WTC11 (cell line): ENCODE data around the gene GPC6. TPM values are rescaled to one million over a fixed set of nuclear protein-coding genes. Genes with fewer than 3 reads are reported as not detected.

Experiments
- ATAC-seq: fragments of 200-7000 bp; cut with Tn5 transposase; 2 replicates; pipeline ENCODE4 v1.10.0; 2021; ENCODE audit warnings: mild to moderate bottlenecking, moderate library complexity
- CTCF ChIA-PET: fragments of 300-600 bp; sonication (Branson Sonifier 250); formaldehyde crosslinking; loops from one replicate; lab custom pipeline; 2021; ENCODE audit warnings: antibody characterized with exemption; lab: Charles Lee
- POLR2A ChIA-PET: fragments of 350-600 bp; sonication (Branson Sonifier 250); formaldehyde crosslinking; loops from one replicate; lab custom pipeline; 2021; ENCODE audit warnings: antibody characterized with exemption; lab: Charles Lee
- DNase-seq: peaks from one replicate; pipeline ENCODE4 v3.0.0; 2021; ENCODE audit warnings: low spot score
- H3K27ac Mint-ChIP-seq: 2 replicates; pipeline ENCODE4 v1.8.0; 2021; ENCODE audit warnings: mixed read lengths
- H3K27me3 Mint-ChIP-seq: 2 replicates; pipeline ENCODE4 v1.8.0; 2021; ENCODE audit warnings: low read depth, mild to moderate bottlenecking, moderate library complexity, mixed read lengths
- H3K36me3 Mint-ChIP-seq: 2 replicates; pipeline ENCODE4 v1.8.0; 2021; ENCODE audit warnings: mixed read lengths
- H3K4me1 Mint-ChIP-seq: 2 replicates; pipeline ENCODE4 v1.8.0; 2022; ENCODE audit warnings: mixed read lengths
- H3K4me3 Mint-ChIP-seq: 2 replicates; pipeline ENCODE4 v1.8.0; 2021; ENCODE audit warnings: mild to moderate bottlenecking, moderate library complexity, mixed read lengths
- H3K9me3 Mint-ChIP-seq: 2 replicates; pipeline ENCODE4 v1.8.0; 2021; ENCODE audit warnings: mixed read lengths
- ATF1 ChIP-seq: sonication (generic); formaldehyde crosslinking; IDR thresholded peaks from 2 replicates; pipeline ENCODE4 v1.8.1; 2023; ENCODE audit warnings: mild to moderate bottlenecking, moderate library complexity, missing genetic modification reagents
- CBFB ChIP-seq: sonication (generic); formaldehyde crosslinking; IDR thresholded peaks from 2 replicates; pipeline ENCODE4 v1.8.1; 2022; ENCODE audit warnings: mild to moderate bottlenecking, low read depth, missing genetic modification reagents
- CREB1 ChIP-seq: sonication (generic); formaldehyde crosslinking; IDR thresholded peaks from 2 replicates; pipeline ENCODE4 v1.8.0; 2023; ENCODE audit warnings: mild to moderate bottlenecking, missing genetic modification reagents
- ELF4 ChIP-seq: sonication (generic); formaldehyde crosslinking; IDR thresholded peaks from 2 replicates; pipeline ENCODE4 v1.8.1; 2022; ENCODE audit warnings: low read depth, mild to moderate bottlenecking, moderate library complexity, missing genetic modification reagents
- FOXP1 ChIP-seq: sonication (generic); formaldehyde crosslinking; IDR thresholded peaks from 2 replicates; pipeline ENCODE4 v1.8.0; 2022; ENCODE audit warnings: missing genetic modification reagents, mild to moderate bottlenecking, moderate library complexity, borderline replicate concordance
- GTF2I ChIP-seq: fragments of 250-450 bp; sonication (Bioruptor Pico); conservative IDR thresholded peaks from 2 replicates; pipeline ENCODE4 v1.4.0; 2021; ENCODE audit warnings: mild to moderate bottlenecking
- IRF2 ChIP-seq: sonication (generic); formaldehyde crosslinking; IDR thresholded peaks from 2 replicates; pipeline ENCODE4 v1.8.0; 2022; ENCODE audit warnings: low read depth, missing genetic modification reagents, borderline replicate concordance
- NFYB ChIP-seq: sonication (generic); formaldehyde crosslinking; conservative IDR thresholded peaks from 2 replicates; pipeline ENCODE4 v1.8.0; 2022; ENCODE audit warnings: low read depth, missing genetic modification reagents
- NR3C1 ChIP-seq: sonication (generic); formaldehyde crosslinking; conservative IDR thresholded peaks from 2 replicates; pipeline ENCODE4 v1.8.1; 2023; ENCODE audit warnings: low read depth, mild to moderate bottlenecking, missing genetic modification reagents
- RORB ChIP-seq: fragments of 250-450 bp; sonication (Bioruptor Pico); IDR thresholded peaks from 2 replicates; pipeline ENCODE4 v1.9.0; 2021; ENCODE audit warnings: mild to moderate bottlenecking
- SMAD4 ChIP-seq: sonication (generic); formaldehyde crosslinking; IDR thresholded peaks from 2 replicates; pipeline ENCODE4 v1.8.0; 2022; ENCODE audit warnings: mild to moderate bottlenecking, missing genetic modification reagents
- ZBTB21 ChIP-seq: sonication (generic); formaldehyde crosslinking; IDR thresholded peaks from 2 replicates; pipeline ENCODE4 v1.8.1; 2023; ENCODE audit warnings: mild to moderate bottlenecking, missing genetic modification reagents, borderline replicate concordance
- total RNA-seq: library from RNA; stranded (reverse); gene quantifications from 3 replicates; pipeline ENCODE4 v1.2.3, GENCODE V29; 2021
- TF ChIP-seq, protein P1 (sequence below): fragments of 250-450 bp; sonication (Bioruptor Pico); IDR thresholded peaks from 2 replicates; pipeline ENCODE4 v1.9.0; 2021; ENCODE audit warnings: mild to moderate bottlenecking
- TF ChIP-seq, protein P2 (sequence below): sonication (generic); formaldehyde crosslinking; IDR thresholded peaks from 2 replicates; pipeline ENCODE4 v1.8.0; 2023; ENCODE audit warnings: missing genetic modification reagents
- TF ChIP-seq, protein P3 (sequence below): sonication (generic); formaldehyde crosslinking; IDR thresholded peaks from 2 replicates; pipeline ENCODE4 v1.8.0; 2023; ENCODE audit warnings: missing genetic modification reagents, mild to moderate bottlenecking, borderline replicate concordance
- TF ChIP-seq, protein P4 (sequence below): sonication (generic); formaldehyde crosslinking; IDR thresholded peaks from 2 replicates; pipeline ENCODE4 v1.8.0; 2022; ENCODE audit warnings: mild to moderate bottlenecking, missing genetic modification reagents
- TF ChIP-seq, protein P5 (sequence below): sonication (generic); formaldehyde crosslinking; IDR thresholded peaks from 2 replicates; pipeline ENCODE4 v1.8.1; 2022; ENCODE audit warnings: low read depth, mild to moderate bottlenecking, moderate library complexity, missing genetic modification reagents, borderline replicate concordance

The GPC6 gene
- total RNA-seq, 1 experiment from 2014 or later = 19.5 TPM

DNA sequence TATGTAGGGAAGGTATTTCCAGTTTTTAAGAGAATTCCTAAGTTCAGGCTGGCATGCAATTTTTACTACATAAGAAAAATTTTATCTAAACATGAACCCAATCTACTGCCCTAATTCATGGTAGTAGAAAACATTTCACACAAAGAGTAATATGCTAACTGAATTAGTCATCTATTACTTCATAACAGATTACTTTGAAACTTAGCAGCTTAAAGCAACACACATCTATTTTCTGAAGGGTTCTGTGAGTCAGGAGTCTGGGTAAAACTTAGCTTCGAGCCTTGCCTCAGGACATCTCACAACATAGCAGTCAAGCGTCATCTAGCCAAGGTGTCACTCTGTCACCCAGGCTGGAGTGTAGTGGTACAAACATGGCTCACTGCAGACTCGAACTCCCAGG lies 715.4 kb downstream of the GPC6 start (continued):
- no peak for TF ChIP-seq FOXP1
- TF ChIP-seq, all 79 proteins: peak for 0

DNA sequence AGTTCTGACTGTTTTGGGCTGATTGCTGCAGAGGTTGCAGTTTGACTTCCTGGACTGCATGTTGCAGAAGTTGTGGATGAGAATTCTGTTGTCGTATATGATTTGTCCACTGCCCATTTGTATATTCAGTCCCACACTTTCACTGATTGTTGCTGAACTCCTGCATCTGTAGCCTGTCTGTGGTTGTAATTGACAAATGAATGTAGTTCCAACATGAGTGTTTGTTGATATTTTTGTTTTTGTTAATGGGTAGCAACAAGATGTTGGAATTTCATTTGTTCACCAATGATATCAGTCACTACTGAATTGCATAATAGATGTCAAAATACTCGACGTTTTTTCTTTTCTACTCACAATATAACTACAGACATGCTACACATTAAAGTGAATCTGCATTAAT lies 719.0 kb downstream of the GPC6 start:
- no peak for ATAC-seq
- POLR2A ChIA-PET = no interaction called here
- Mint-ChIP-seq H3K27ac (no peak overlapping the region), H3K4me3 (no peak overlapping the region), H3K4me1 (peaks cover 11% of the 10 kb centered on the region), H3K9me3 (no peaks in the 10 kb centered on the region), H3K36me3 (no peaks in the 10 kb centered on the region), H3K27me3 (no peaks in the 10 kb centered on the region)
- CTCF ChIA-PET = no interaction called here
- no peak for DNase-seq
- TF ChIP-seq IRF2 (CRISPR knock-in tag) = no peak
- TF ChIP-seq, all 79 proteins: peak for 0

DNA sequence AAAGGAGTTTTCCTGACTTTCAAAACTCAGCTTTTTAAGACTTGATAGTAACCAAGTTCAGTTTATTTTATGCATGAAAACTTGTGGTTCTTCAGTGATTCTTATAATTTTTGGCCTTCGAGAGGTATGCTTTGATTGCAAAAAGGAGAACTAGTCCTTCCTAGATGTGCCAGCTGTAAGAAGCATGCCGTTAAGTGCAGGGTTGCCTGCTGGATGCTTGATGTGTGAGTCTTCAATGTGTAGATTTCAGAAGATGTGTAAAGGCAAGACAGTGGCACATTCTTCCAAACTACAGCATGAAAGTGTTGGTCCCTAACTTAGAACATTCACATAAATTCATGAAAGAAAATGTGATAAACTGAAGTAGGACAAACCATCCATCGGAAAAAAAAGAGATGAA lies 720.4 kb downstream of the GPC6 start:
- ChIA-PET CTCF (no interaction called here), POLR2A (interaction anchor here (0.5 kb wide), 1 partner anchor 20 kb away, joined by 5 read pairs; no protein-coding TSS in a partner anchor)
- H3K36me3 Mint-ChIP-seq = no peaks in the 10 kb centered on the region
- DNase-seq (no peak), ATAC-seq (no peak)
- H3K27ac Mint-ChIP-seq = no peak overlapping the region
- peaks cover 18% of the 10 kb centered on the region for H3K4me1 Mint-ChIP-seq
- no peaks in the 10 kb centered on the region for H3K27me3 Mint-ChIP-seq
- no peaks in the 10 kb centered on the region for H3K9me3 Mint-ChIP-seq
- TF ChIP-seq, protein P1, sequence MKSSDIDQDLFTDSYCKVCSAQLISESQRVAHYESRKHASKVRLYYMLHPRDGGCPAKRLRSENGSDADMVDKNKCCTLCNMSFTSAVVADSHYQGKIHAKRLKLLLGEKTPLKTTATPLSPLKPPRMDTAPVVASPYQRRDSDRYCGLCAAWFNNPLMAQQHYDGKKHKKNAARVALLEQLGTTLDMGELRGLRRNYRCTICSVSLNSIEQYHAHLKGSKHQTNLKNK = no peak
- H3K4me3 Mint-ChIP-seq = no peak overlapping the region

DNA sequence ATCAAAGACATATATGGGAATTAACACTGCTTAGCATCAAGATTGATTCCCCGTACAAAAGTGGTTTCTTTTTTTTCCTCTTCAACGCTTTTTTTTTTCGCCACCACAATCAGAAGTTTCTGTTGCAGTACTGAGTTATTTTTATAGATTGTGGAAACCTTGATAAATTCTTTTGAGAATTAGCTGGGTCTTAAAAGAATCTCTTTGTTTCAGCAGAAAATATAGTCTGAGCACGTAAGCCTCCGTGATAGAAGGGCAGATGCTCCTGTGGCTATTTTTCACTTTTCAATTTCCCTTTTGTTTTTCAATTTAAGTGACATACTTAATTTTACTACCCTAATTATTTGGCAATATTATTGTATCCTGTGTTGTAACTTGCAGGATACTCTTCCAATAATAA lies 721.0 kb downstream of the GPC6 start:
- DNase-seq = no peak
- Mint-ChIP-seq H3K27ac (no peak overlapping the region), H3K27me3 (no peaks in the 10 kb centered on the region), H3K4me3 (no peak overlapping the region), H3K36me3 (no peaks in the 10 kb centered on the region), H3K9me3 (no peaks in the 10 kb centered on the region)
- TF ChIP-seq CBFB (CRISPR knock-in tag) (no peak), GTF2I (CRISPR knock-in tag) (no peak), ATF1 (CRISPR knock-in tag) (no peak)
- TF ChIP-seq, protein P2, sequence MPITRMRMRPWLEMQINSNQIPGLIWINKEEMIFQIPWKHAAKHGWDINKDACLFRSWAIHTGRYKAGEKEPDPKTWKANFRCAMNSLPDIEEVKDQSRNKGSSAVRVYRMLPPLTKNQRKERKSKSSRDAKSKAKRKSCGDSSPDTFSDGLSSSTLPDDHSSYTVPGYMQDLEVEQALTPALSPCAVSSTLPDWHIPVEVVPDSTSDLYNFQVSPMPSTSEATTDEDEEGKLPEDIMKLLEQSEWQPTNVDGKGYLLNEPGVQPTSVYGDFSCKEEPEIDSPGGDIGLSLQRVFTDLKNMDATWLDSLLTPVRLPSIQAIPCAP (CRISPR knock-in tag) = no peak
- TF ChIP-seq, protein P3, sequence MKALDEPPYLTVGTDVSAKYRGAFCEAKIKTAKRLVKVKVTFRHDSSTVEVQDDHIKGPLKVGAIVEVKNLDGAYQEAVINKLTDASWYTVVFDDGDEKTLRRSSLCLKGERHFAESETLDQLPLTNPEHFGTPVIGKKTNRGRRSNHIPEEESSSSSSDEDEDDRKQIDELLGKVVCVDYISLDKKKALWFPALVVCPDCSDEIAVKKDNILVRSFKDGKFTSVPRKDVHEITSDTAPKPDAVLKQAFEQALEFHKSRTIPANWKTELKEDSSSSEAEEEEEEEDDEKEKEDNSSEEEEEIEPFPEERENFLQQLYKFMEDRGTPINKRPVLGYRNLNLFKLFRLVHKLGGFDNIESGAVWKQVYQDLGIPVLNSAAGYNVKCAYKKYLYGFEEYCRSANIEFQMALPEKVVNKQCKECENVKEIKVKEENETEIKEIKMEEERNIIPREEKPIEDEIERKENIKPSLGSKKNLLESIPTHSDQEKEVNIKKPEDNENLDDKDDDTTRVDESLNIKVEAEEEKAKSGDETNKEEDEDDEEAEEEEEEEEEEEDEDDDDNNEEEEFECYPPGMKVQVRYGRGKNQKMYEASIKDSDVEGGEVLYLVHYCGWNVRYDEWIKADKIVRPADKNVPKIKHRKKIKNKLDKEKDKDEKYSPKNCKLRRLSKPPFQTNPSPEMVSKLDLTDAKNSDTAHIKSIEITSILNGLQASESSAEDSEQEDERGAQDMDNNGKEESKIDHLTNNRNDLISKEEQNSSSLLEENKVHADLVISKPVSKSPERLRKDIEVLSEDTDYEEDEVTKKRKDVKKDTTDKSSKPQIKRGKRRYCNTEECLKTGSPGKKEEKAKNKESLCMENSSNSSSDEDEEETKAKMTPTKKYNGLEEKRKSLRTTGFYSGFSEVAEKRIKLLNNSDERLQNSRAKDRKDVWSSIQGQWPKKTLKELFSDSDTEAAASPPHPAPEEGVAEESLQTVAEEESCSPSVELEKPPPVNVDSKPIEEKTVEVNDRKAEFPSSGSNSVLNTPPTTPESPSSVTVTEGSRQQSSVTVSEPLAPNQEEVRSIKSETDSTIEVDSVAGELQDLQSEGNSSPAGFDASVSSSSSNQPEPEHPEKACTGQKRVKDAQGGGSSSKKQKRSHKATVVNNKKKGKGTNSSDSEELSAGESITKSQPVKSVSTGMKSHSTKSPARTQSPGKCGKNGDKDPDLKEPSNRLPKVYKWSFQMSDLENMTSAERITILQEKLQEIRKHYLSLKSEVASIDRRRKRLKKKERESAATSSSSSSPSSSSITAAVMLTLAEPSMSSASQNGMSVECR (CRISPR knock-in tag) = no peak
- TF ChIP-seq, all 79 proteins: peak for 0
- POLR2A ChIA-PET = no interaction called here
- ATAC-seq = no peak
- H3K4me1 Mint-ChIP-seq = peaks cover 18% of the 10 kb centered on the region
- CTCF ChIA-PET = no interaction called here

DNA sequence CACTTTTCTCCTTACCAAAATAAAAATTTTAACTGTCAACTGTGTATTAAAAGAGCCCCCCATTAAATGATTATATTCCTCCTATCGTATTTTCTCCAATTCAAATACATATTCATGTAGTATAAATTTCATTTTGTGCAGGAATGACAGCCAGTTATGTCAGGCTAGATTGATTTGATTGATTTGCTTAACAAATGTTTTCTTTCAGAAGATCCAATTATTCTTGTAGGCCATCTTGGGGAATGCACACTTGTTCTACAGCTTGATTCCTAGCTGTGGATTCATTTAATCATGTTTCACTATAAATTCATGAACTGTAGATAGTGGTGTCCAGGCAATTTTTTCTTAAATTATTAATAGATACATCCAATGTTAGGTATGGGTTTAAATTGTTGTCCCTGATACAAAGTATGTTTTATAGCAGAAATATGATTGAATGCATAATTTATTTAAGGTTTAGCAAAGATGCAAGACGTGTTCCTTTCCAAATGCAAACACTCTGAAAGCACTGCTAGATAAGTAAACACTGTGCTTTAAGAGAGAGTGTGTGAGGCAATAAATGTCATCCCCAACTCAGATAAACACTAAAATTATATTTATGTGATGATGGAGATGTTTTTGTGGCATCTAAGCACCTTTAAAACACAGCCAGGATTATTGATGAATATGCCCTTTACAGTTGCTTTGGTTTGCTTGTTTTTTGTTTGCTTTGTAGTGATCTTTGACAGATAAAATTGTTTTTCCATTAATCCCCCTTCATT lies 721.7 kb downstream of the GPC6 start:
- H3K27me3 Mint-ChIP-seq = no peaks in the 10 kb centered on the region
- H3K27ac Mint-ChIP-seq = no peak overlapping the region
- no peak for TF ChIP-seq CREB1 (CRISPR knock-in tag)
- TF ChIP-seq ELF4 (CRISPR knock-in tag) = no peak
- TF ChIP-seq, protein P4, sequence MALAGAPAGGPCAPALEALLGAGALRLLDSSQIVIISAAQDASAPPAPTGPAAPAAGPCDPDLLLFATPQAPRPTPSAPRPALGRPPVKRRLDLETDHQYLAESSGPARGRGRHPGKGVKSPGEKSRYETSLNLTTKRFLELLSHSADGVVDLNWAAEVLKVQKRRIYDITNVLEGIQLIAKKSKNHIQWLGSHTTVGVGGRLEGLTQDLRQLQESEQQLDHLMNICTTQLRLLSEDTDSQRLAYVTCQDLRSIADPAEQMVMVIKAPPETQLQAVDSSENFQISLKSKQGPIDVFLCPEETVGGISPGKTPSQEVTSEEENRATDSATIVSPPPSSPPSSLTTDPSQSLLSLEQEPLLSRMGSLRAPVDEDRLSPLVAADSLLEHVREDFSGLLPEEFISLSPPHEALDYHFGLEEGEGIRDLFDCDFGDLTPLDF (CRISPR knock-in tag) = no peak
- no peak for TF ChIP-seq SMAD4
- TF ChIP-seq, protein P1 = no peak
- TF ChIP-seq, protein P5, sequence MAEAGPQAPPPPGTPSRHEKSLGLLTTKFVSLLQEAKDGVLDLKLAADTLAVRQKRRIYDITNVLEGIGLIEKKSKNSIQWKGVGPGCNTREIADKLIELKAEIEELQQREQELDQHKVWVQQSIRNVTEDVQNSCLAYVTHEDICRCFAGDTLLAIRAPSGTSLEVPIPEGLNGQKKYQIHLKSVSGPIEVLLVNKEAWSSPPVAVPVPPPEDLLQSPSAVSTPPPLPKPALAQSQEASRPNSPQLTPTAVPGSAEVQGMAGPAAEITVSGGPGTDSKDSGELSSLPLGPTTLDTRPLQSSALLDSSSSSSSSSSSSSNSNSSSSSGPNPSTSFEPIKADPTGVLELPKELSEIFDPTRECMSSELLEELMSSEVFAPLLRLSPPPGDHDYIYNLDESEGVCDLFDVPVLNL (CRISPR knock-in tag) = no peak
- no peak for TF ChIP-seq RORB (CRISPR knock-in tag)
- no peak for TF ChIP-seq NR3C1 (CRISPR knock-in tag)
- TF ChIP-seq ATF1 (CRISPR knock-in tag) = no peak
- no peak for TF ChIP-seq NFYB
- TF ChIP-seq ZBTB21 (CRISPR knock-in tag) = no peak
- TF ChIP-seq, all 79 proteins: peak for 0
- H3K4me1 Mint-ChIP-seq = peaks cover 18% of the 10 kb centered on the region
- no peaks in the 10 kb centered on the region for H3K9me3 Mint-ChIP-seq
- no peaks in the 10 kb centered on the region for H3K36me3 Mint-ChIP-seq
- DNase-seq (no peak), ATAC-seq (no peak)
- ChIA-PET POLR2A (no interaction called here), CTCF (no interaction called here)
- no peak overlapping the region for H3K4me3 Mint-ChIP-seq
